A549 (cell line): ENCODE measurements around the gene RBFOX1. TPM values are rescaled to one million over a fixed set of nuclear protein-coding genes. Genes with fewer than 3 reads are reported as not detected.

Experiments
- ATAC-seq, 2 experiments: fragments of 200-7000 bp in 1 of 2; fragments of >200 bp in 1 of 2; cut with Nextera tagmentation in 1 of 2; cut with Tn5 transposase in 1 of 2; 3 replicates each; pipeline versions ENCODE4 v1.8.0 to v1.9.1; 2018 to 2020; ENCODE audit warnings: mild to moderate bottlenecking in 1 of 2, moderate library complexity in 1 of 2
- CTCF ChIA-PET: fragments of 300-600 bp; sonication (Branson Sonifier 250); formaldehyde crosslinking; extraction: SDS; loops from one replicate; lab custom pipeline; 2021; ENCODE audit warnings: antibody characterized with exemption, inconsistent platforms; lab: Yijun Ruan, JAX
- POLR2A ChIA-PET: fragments of 350-600 bp; formaldehyde crosslinking; extraction: SDS; loops from one replicate; lab custom pipeline; 2021; ENCODE audit warnings: antibody characterized with exemption, inconsistent platforms; lab: Yijun Ruan, JAX
- DNase-seq, 2 experiments: peaks; one replicate each; pipeline versions ENCODE4 v3.0.0 to v3.0.0-alpha.2; 2011 to 2016; ENCODE audit warnings: low read depth in 1 of 2, low spot score in 1 of 2
- FAIRE-seq: peaks from 2 replicates; lab custom pipeline; 2011; peaks lifted over from hg19 to GRCh38; lab: Jason Lieb, UNC
- H3K27ac ChIP-seq, 2 experiments: fragments of >200 bp; sonication (Bioruptor Twin); formaldehyde crosslinking; 3 replicates each; pipeline ENCODE4 v1.5.1; 2016 to 2017
- H3K4me1 ChIP-seq: fragments of >200 bp; sonication (Bioruptor Twin); formaldehyde crosslinking; 3 replicates; pipeline ENCODE4 v1.6.1; 2016
- H3K4me2 ChIP-seq: fragments of >200 bp; sonication (Bioruptor Twin); formaldehyde crosslinking; 3 replicates; pipeline ENCODE4 v1.6.1; 2016
- H3K4me3 ChIP-seq: fragments of >200 bp; sonication (Bioruptor Twin); formaldehyde crosslinking; 3 replicates; pipeline ENCODE4 v1.5.1; 2016
- H3K9me3 ChIP-seq: fragments of >200 bp; sonication (Bioruptor Twin); formaldehyde crosslinking; 3 replicates; pipeline ENCODE4 v1.6.1; 2016
- BHLHE40 ChIP-seq: IDR thresholded peaks from 2 replicates; pipeline ENCODE4 v1.6.1; 2012; ENCODE audit warnings: low read depth, low read length, inconsistent platforms
- CBX2 ChIP-seq: fragments of 200-600 bp; sonication (generic); IDR thresholded peaks from 2 replicates; pipeline ENCODE4 v1.6.1; 2016; ENCODE audit warnings: low read depth, mild to moderate bottlenecking, borderline replicate concordance
- CBX8 ChIP-seq: fragments of 200-600 bp; sonication (generic); IDR thresholded peaks from 2 replicates; pipeline ENCODE4 v1.6.1; 2016
- CEBPB ChIP-seq, 2 experiments: fragments of >200 bp in 1 of 2; sonication (Bioruptor Twin) in 1 of 2; formaldehyde crosslinking in 1 of 2; IDR thresholded peaks; 2 replicates each; pipeline ENCODE4 v1.6.1; 2012 to 2016
- ESRRA ChIP-seq: fragments of 150-350 bp; IDR thresholded peaks from 2 replicates; pipeline ENCODE4 v1.6.1; 2014; ENCODE audit warnings: mild to moderate bottlenecking, low read length, borderline replicate concordance
- HMGXB4 ChIP-seq: fragments of 250-450 bp; sonication (Bioruptor Pico); IDR thresholded peaks from 2 replicates; pipeline ENCODE4 v1.5.0; 2021; ENCODE audit warnings: mild to moderate bottlenecking, moderate library complexity, borderline replicate concordance
- JUN ChIP-seq, 2 experiments: fragments of >200 bp; sonication (Bioruptor Twin); formaldehyde crosslinking; IDR thresholded peaks; 2 replicates in 1 of 2; 3 replicates in 1 of 2; pipeline ENCODE4 v1.6.1; 2016 to 2017
- MYC ChIP-seq: IDR thresholded peaks from 2 replicates; pipeline ENCODE4 v1.6.1; 2012; ENCODE audit warnings: mild to moderate bottlenecking, inconsistent platforms, low read length, improper control_type of control experiment, borderline replicate concordance
- NPAS2 ChIP-seq: fragments of 250-450 bp; sonication (Bioruptor Pico); IDR thresholded peaks from 2 replicates; pipeline ENCODE4 v1.8.0; 2022; ENCODE audit warnings: mild to moderate bottlenecking, moderate library complexity, borderline replicate concordance
- RCOR1 ChIP-seq: fragments of 150-350 bp; IDR thresholded peaks from 2 replicates; pipeline ENCODE4 v1.6.1; 2014; ENCODE audit warnings: antibody characterized with exemption, low read length, low read depth
- SMC3 ChIP-seq: fragments of >200 bp; sonication (Bioruptor Twin); formaldehyde crosslinking; IDR thresholded peaks from 3 replicates; pipeline ENCODE4 v1.6.1; 2018; ENCODE audit warnings: inconsistent platforms
- TFCP2L1 ChIP-seq: fragments of 250-450 bp; sonication (Bioruptor Pico); IDR thresholded peaks from 2 replicates; pipeline ENCODE4 v1.5.0; 2021; ENCODE audit warnings: mild to moderate bottlenecking
- WGBS: methylation state at CpG from one replicate; pipeline ENCODE4 v1.1.6; 2017; ENCODE audit errors: missing lambda C conversion rate; 5-methylcytosine and 5-hydroxymethylcytosine counted together
- polyA plus RNA-seq, 4 experiments: library from polyadenylated mRNA; depleted of rRNA in 3 of 4; stranded (reverse); fragments of >200 nt; fragmentation: RNase III in 1 of 4; extraction: RNeasy Plus Mini Kit Qiagen cat#74134 plus additional on column Dnase treatment in 1 of 4; gene quantifications; 2 replicates in 3 of 4; 3 replicates in 1 of 4; pipeline ENCODE4 v1.2.3, GENCODE V29; 2011 to 2017
- TF ChIP-seq, protein P1 (sequence below): IDR thresholded peaks from 2 replicates; pipeline ENCODE4 v1.6.1; 2012
- TF ChIP-seq, protein P2 (sequence below): IDR thresholded peaks from 2 replicates; pipeline ENCODE4 v1.6.1; 2012; ENCODE audit warnings: low read depth, borderline replicate concordance

The RBFOX1 gene
- polyA plus RNA-seq, 2 of the 4 experiments (the other 2 are of a cell fraction) = not detected

DNA sequence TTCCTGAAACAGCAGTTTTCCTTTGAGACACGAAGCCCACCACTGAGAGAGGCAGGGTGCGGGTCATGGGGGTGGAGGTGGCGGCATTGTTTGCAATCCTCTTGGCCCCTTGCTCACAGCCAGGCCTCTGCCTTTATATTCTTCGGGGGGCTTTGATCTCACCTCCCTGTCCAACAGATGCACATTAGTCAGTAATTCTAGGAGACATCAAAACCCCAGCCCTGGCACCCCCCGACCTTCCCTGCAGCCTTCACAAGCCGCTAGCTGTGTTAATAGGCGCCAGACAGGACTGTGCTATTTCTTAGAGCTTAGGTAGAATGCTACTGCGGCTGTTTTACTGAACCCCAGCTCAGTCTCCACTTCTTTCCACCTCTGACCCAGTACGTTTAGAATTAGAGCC lies 212.6 kb downstream of the RBFOX1 start:
- DNase-seq (no peak), ATAC-seq (no peak), FAIRE-seq (no peak)
- no peak for TF ChIP-seq NPAS2 (CRISPR knock-in tag)
- no peak for TF ChIP-seq CEBPB (IDR thresholded peaks at IDR 0.05)
- ChIA-PET CTCF (no interaction called here), POLR2A (no interaction called here)
- H3K4me3 ChIP-seq = no peak overlapping the region
- no peaks in the 10 kb centered on the region for H3K9me3 ChIP-seq
- 3% methylated on average over 9 of the region's 9 CpGs for WGBS
- no peaks in the 10 kb centered on the region for H3K4me1 ChIP-seq
- no peak overlapping the region for H3K4me2 ChIP-seq
- no peak overlapping the region for H3K27ac ChIP-seq

GRCh38 chr16:7546948-7547347 lies 214.3 kb downstream of the RBFOX1 start:
- Histone ChIP-seq H3K27ac (no peak overlapping the region), H3K9me3 (no peaks in the 10 kb centered on the region), H3K4me2 (no peak overlapping the region), H3K4me1 (no peaks in the 10 kb centered on the region), H3K4me3 (no peak overlapping the region)
- CTCF ChIA-PET = no interaction called here
- POLR2A ChIA-PET = no interaction called here
- ATAC-seq = no peak
- TF ChIP-seq, protein P1, sequence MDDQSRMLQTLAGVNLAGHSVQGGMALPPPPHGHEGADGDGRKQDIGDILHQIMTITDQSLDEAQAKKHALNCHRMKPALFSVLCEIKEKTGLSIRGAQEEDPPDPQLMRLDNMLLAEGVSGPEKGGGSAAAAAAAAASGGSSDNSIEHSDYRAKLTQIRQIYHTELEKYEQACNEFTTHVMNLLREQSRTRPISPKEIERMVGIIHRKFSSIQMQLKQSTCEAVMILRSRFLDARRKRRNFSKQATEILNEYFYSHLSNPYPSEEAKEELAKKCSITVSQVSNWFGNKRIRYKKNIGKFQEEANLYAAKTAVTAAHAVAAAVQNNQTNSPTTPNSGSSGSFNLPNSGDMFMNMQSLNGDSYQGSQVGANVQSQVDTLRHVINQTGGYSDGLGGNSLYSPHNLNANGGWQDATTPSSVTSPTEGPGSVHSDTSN = no peak
- WGBS = 1% methylated on average over 4 of the region's 4 CpGs
- no peak for FAIRE-seq
- DNase-seq = no peak

DNA sequence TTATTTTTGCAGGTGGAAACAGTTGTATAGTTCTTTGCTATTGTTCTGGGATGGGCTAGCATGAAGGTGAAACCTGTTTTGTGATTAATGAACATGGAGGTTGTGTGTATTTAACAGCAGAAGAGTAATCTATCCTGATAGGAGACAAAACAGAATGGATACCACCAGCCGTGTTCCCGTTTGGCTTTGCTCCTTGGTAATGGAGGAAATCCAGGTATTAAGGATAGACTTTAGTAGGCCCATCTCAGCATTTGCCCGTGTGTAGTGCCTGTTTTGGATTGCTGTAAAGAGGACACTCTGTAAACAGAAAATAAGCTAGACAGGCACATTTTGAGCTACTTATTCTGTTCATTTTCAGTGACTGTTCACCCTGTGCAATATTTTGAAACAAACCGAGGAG lies 215.1 kb downstream of the RBFOX1 start:
- ChIA-PET POLR2A (no interaction called here), CTCF (no interaction called here)
- H3K9me3 ChIP-seq = no peaks in the 10 kb centered on the region
- no peak overlapping the region for H3K4me2 ChIP-seq
- ATAC-seq (no peak), DNase-seq (no peak), FAIRE-seq (no peak)
- H3K4me3 ChIP-seq = no peak overlapping the region
- no peak for TF ChIP-seq CBX8
- TF ChIP-seq HMGXB4 (CRISPR knock-in tag) = no peak
- TF ChIP-seq JUN (IDR thresholded peaks at IDR 0.05) = no peak
- no peak for TF ChIP-seq TFCP2L1 (CRISPR knock-in tag)
- TF ChIP-seq MYC = no peak
- no peak overlapping the region for H3K27ac ChIP-seq
- H3K4me1 ChIP-seq = no peaks in the 10 kb centered on the region
- 0% methylated on average over 4 of the region's 4 CpGs for WGBS

DNA sequence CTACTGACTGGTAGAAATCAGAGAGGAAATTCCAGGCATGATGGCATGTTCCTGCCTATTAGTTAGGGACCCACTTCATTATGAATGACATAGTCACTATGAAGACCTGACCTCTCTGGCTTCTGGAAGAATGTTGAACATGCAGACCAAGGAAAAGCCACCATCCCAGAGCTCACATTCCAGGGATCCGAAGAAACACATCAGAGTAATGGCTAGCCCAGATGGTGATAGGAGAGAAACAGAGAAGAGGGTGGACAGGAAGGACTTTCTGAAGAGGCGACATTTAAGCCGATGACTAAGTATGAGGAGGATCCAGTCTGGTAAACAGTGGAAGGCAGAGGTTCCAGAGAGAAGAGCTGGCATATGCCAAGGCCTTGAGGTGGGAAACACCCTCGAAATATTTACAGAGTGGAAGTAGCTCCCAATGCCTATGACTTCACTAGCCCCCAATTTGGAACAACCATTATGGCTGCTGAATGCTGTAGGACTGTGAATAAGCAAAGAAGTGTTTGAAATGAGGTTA lies 216.2 kb downstream of the RBFOX1 start:
- TF ChIP-seq CBX2 (no peak), RCOR1 (no peak), ESRRA (no peak), BHLHE40 (no peak)
- TF ChIP-seq, protein P2, sequence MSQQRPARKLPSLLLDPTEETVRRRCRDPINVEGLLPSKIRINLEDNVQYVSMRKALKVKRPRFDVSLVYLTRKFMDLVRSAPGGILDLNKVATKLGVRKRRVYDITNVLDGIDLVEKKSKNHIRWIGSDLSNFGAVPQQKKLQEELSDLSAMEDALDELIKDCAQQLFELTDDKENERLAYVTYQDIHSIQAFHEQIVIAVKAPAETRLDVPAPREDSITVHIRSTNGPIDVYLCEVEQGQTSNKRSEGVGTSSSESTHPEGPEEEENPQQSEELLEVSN = no peak
- CTCF ChIA-PET = no interaction called here
- no peak for FAIRE-seq

DNA sequence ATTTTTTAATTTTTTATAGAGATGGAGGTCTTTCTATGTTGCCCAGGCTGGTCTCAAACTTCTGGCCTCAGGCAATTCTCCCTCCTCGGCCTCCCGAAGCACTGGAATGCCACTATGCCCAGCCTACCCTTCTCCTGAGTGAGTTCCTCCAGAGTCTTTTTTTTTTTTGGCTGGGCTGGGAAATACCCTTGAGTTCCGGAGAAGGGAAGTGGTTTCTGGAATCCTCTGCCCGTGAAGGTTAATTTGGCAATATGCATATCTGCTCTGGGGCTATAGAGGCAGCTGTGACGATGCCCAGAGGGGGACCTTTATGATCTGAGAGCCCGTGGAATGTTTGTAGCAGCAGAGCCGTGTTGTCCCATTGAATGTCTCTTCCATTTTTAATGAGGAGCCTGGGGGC lies 217.5 kb downstream of the RBFOX1 start:
- DNase-seq = no peak
- no peak for ATAC-seq
- Histone ChIP-seq H3K4me1 (no peaks in the 10 kb centered on the region), H3K4me3 (no peak overlapping the region), H3K9me3 (no peaks in the 10 kb centered on the region), H3K27ac (no peak overlapping the region), H3K4me2 (no peak overlapping the region)
- FAIRE-seq = no peak
- ChIA-PET POLR2A (no interaction called here), CTCF (no interaction called here)
- TF ChIP-seq CBX8 (no peak), NPAS2 (CRISPR knock-in tag) (no peak), RCOR1 (no peak), SMC3 (no peak)
- WGBS = 3% methylated on average over 7 of the region's 7 CpGs

More for the DNA sequence above, 216.2 kb downstream of the RBFOX1 start:
- no peak for DNase-seq
- 9% methylated on average over 4 of the region's 4 CpGs for WGBS
- POLR2A ChIA-PET = no interaction called here
- Histone ChIP-seq H3K9me3 (no peaks in the 10 kb centered on the region), H3K4me1 (no peaks in the 10 kb centered on the region), H3K27ac (no peak overlapping the region), H3K4me2 (no peak overlapping the region), H3K4me3 (no peak overlapping the region)
- no peak for ATAC-seq
